Measurements from ENCODE around the gene FTO.

The FTO gene

GRCh38 chr16:54056921-54057320 lies 353.0 kb downstream of the FTO start:
- TF ChIP-seq SIN3A (IDR thresholded peaks at IDR 0.05; ENCODE audit: borderline replicate concordance, insufficient read depth, low read length) (no peak), POLR2AphosphoS5 (IDR thresholded peaks at IDR 0.05; ENCODE audit: low read depth, low read length) (no peak), TAF1 (IDR thresholded peaks at IDR 0.05; ENCODE audit: borderline replicate concordance, insufficient read depth, low read length) (no peak), REST (IDR thresholded peaks at IDR 0.05; ENCODE audit: insufficient read depth in 1 of 2, low read depth in 2 of 2, low read length in 2 of 2) (no peak), FOXP2 (optimal IDR thresholded peaks at IDR 0.05; ENCODE audit: borderline replicate concordance, extremely low read depth, extremely low read length, insufficient read depth) (no peak)

- TF ChIP-seq FOXP2 (optimal IDR thresholded peaks at IDR 0.05; ENCODE audit: borderline replicate concordance, extremely low read depth, extremely low read length, insufficient read depth) (no peak), TAF1 (IDR thresholded peaks at IDR 0.05; ENCODE audit: borderline replicate concordance, insufficient read depth, low read length) (no peak), SIN3A (IDR thresholded peaks at IDR 0.05; ENCODE audit: borderline replicate concordance, insufficient read depth, low read length) (no peak), POLR2AphosphoS5 (IDR thresholded peaks at IDR 0.05; ENCODE audit: low read depth, low read length) (no peak), REST (IDR thresholded peaks at IDR 0.05; ENCODE audit: insufficient read depth in 1 of 2, low read depth in 2 of 2, low read length in 2 of 2) (no peak)
These were observed 355.4 kb downstream of the FTO start for GRCh38 chr16:54059319-54059718.

GRCh38 chr16:54060599-54061421 lies 356.9 kb downstream of the FTO start:
- TF ChIP-seq SIN3A (IDR thresholded peaks at IDR 0.05; ENCODE audit: borderline replicate concordance, insufficient read depth, low read length): no peak
- no peak for TF ChIP-seq FOXP2 (optimal IDR thresholded peaks at IDR 0.05; ENCODE audit: borderline replicate concordance, extremely low read depth, extremely low read length, insufficient read depth)
- no peak for TF ChIP-seq REST (IDR thresholded peaks at IDR 0.05; ENCODE audit: insufficient read depth in 1 of 2, low read depth in 2 of 2, low read length in 2 of 2)
- no peak for TF ChIP-seq POLR2AphosphoS5 (IDR thresholded peaks at IDR 0.05; ENCODE audit: low read depth, low read length)
- TF ChIP-seq TAF1 (IDR thresholded peaks at IDR 0.05; ENCODE audit: borderline replicate concordance, insufficient read depth, low read length): no peak

- no peak for TF ChIP-seq POLR2AphosphoS5 (IDR thresholded peaks at IDR 0.05; ENCODE audit: low read depth, low read length)
- no peak for TF ChIP-seq FOXP2 (optimal IDR thresholded peaks at IDR 0.05; ENCODE audit: borderline replicate concordance, extremely low read depth, extremely low read length, insufficient read depth)
- no peak for TF ChIP-seq SIN3A (IDR thresholded peaks at IDR 0.05; ENCODE audit: borderline replicate concordance, insufficient read depth, low read length)
- no peak for TF ChIP-seq TAF1 (IDR thresholded peaks at IDR 0.05; ENCODE audit: borderline replicate concordance, insufficient read depth, low read length)
- no peak for TF ChIP-seq REST (IDR thresholded peaks at IDR 0.05; ENCODE audit: insufficient read depth in 1 of 2, low read depth in 2 of 2, low read length in 2 of 2)
These were observed 357.5 kb downstream of the FTO start for GRCh38 chr16:54061454-54061853.

Measured in PFSK-1 (cell line).